AG04450 (cell line): ENCODE results near the gene APLNR. TPM values are rescaled to one million over a fixed set of nuclear protein-coding genes. Genes with fewer than 3 reads are reported as not detected.

Source experiments
- CTCF ChIA-PET: fragments of 300-600, 350-600 bp; formaldehyde crosslinking; extraction: SDS; loops from one replicate; lab custom pipeline; 2022; ENCODE audit warnings: antibody characterized with exemption, inconsistent platforms; lab: Charles Lee
- POLR2A ChIA-PET: fragments of 350-600 bp; formaldehyde crosslinking; extraction: SDS; loops from one replicate; lab custom pipeline; 2021; ENCODE audit warnings: antibody characterized with exemption, inconsistent platforms; lab: Yijun Ruan, JAX
- DNase-seq: peaks from one replicate; pipeline ENCODE4 v3.0.0-alpha.2; 2011; ENCODE audit warnings: low read depth, low spot score
- H3K27ac ChIP-seq: one replicate; pipeline ENCODE4 v1.5.1; 2012; ENCODE audit warnings: low read depth, low read length, control low read depth
- H3K27me3 ChIP-seq: one replicate; pipeline ENCODE4 v1.6.0; 2012; ENCODE audit warnings: low read length; ENCODE audit not compliant: control insufficient read depth, insufficient read depth
- H3K4me3 ChIP-seq: 2 replicates; pipeline ENCODE4 v1.5.1; 2011; ENCODE audit warnings: mild to moderate bottlenecking, low read depth, low read length, control low read depth
- H3K9me3 ChIP-seq: 2 replicates; pipeline ENCODE4 v1.5.1; 2012; ENCODE audit warnings: low read length; ENCODE audit not compliant: control insufficient read depth, insufficient read depth
- polyA plus RNA-seq: library from polyadenylated mRNA; depleted of rRNA; stranded (reverse); fragments of >200 nt; gene quantifications from 2 replicates; pipeline ENCODE4 v1.2.3, GENCODE V29; 2011; rRNA removed
- TF ChIP-seq, protein P1 (sequence below): IDR thresholded peaks from 2 replicates; pipeline ENCODE4 v1.5.1; 2011; ENCODE audit warnings: low read depth, low read length, control low read depth, inconsistent platforms

The APLNR gene
- polyA plus RNA-seq, 1 experiment, result not detected

DNA sequence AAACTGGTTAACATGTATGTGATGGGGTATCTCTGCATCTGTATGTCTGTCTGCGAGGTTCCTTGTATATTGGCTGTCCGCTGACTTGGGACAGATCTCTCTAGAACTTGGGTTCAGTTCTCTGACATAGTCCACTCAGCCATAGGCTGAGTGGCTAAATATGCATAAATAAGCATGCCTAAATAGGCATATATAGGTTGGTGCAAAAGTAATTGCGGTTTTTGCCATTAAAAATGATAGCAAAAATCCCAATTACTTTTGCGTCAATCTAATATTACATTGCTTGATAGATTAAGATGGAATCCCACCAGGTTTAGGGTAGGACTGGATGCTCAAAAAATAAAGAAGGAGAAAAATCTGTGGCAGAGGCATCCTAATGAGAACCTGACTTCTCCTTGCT, 46.5 kb downstream of the APLNR start:
- POLR2A ChIA-PET, result no interaction called here
- peaks cover 2% of the 10 kb centered on the region for H3K27me3 ChIP-seq
- H3K27ac ChIP-seq, result no peak overlapping the region
- CTCF ChIA-PET, result no interaction called here
- H3K9me3 ChIP-seq, result no peaks in the 10 kb centered on the region; the same call in 1 of the 2 replicates
- no peak for DNase-seq
- H3K4me3 ChIP-seq, result no peak overlapping the region
- TF ChIP-seq, protein P1, sequence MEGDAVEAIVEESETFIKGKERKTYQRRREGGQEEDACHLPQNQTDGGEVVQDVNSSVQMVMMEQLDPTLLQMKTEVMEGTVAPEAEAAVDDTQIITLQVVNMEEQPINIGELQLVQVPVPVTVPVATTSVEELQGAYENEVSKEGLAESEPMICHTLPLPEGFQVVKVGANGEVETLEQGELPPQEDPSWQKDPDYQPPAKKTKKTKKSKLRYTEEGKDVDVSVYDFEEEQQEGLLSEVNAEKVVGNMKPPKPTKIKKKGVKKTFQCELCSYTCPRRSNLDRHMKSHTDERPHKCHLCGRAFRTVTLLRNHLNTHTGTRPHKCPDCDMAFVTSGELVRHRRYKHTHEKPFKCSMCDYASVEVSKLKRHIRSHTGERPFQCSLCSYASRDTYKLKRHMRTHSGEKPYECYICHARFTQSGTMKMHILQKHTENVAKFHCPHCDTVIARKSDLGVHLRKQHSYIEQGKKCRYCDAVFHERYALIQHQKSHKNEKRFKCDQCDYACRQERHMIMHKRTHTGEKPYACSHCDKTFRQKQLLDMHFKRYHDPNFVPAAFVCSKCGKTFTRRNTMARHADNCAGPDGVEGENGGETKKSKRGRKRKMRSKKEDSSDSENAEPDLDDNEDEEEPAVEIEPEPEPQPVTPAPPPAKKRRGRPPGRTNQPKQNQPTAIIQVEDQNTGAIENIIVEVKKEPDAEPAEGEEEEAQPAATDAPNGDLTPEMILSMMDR, result no peak

Other genes starting within 250 kb of the APLNR start
- gene OR5AK2, start 248.3 kb downstream of the APLNR start, polyA plus RNA-seq, result not detected in 2 replicates
- not detected in 2 replicates for gene LRRC55, start 55.3 kb downstream of the APLNR start, polyA plus RNA-seq
- 59.4 and 63.8 TPM in 2 replicates for gene TNKS1BP1, start 87.7 kb upstream of the APLNR start, polyA plus RNA-seq
- gene SSRP1, start 98.6 kb upstream of the APLNR start, polyA plus RNA-seq, result 111 and 113 TPM in 2 replicates
- gene P2RX3, start 101.1 kb upstream of the APLNR start, polyA plus RNA-seq, result not detected in 2 replicates
- gene PRG3, start 143.9 kb upstream of the APLNR start, polyA plus RNA-seq, result not detected in 2 replicates
- not detected in 2 replicates for gene PRG2, start 153.4 kb upstream of the APLNR start, polyA plus RNA-seq
- 24.4 and 25.1 TPM in 2 replicates for gene SLC43A3, start 189.9 kb upstream of the APLNR start, polyA plus RNA-seq
- 0.11 and 0.45 TPM in 2 replicates for gene RTN4RL2, start 223.3 kb upstream of the APLNR start, polyA plus RNA-seq